HG03558 (cell line): ENCODE measurements around the gene PTPN9.

Experiments used
- ATAC-seq: cut with Tn5 transposase; IDR thresholded peaks from one replicate; pipeline ENCODE4 v1.9.1; 2021; ENCODE audit warnings: moderate number of reproducible peaks; ENCODE audit not compliant: unreplicated experiment; ENCODE audit errors: extremely low read depth

PTPN9 gene

DNA sequence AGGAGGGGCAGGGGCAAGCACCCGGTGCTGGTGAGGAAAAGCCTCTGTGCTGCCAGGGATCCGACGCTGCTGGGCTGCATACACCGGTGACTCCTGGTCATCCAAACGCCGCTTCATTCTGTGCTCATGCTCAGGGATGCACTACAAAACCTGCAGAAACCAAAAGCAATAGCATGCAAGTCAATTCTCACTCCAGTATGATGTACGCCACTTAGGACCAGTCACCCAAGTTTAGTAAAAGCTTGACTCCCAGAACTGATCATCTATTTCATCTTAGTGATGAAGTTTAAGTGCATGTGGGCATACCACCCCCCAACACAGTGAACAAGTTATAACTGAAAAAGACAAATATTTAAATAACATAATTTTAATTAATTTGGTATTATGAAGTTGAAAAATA, 148.9 kb downstream of the PTPN9 start:
- ATAC-seq = no peak

- no peak for ATAC-seq
Observed at GRCh38 chr15:75428152-75428551, 151.0 kb downstream of the PTPN9 start.

DNA sequence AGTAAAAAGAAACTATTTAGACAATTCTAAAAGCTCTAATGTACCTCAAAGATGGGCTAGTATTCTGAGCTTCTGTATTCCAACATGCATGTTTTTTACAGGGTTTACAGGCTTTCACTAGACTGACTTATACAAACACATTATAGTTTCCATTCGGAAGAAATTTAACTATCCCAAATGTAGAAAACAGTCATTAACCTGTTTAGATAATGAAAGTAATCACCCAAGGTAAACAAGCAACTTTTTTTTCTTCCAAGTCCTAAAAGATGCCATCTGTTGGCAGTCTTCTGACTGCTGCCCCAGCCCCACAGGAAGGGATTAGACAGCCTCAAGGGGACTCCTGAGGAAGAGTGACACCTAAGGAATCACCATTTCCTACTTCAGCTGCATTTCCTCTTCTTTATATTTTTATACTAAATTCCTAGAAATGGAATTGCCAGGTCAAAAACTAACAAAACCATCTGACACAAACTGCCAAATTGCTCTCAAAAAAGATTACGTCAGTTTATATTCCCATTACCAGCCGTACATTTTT, 153.1 kb downstream of the PTPN9 start:
- ATAC-seq = no peak

GRCh38 chr15:75422554-75422953, 156.6 kb downstream of the PTPN9 start:
- no peak for ATAC-seq

DNA sequence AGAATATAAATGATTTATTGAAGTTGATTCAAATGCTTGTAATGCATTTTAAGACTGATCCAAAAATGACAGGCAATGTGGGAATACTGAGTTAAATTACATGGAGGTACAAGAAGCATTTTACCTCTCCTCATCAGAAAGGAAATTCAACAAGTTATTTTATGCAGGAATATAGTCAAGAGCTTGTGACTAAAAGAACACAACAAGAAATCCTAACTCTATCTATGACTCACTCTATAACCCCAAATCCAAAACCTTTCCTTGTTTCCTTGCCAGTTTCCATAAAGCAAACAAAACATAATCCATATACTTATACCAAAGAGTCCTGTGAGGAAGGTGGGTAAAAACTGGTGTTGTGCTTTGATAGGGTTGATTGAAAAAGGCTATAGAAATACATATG, 158.4 kb downstream of the PTPN9 start:
- ATAC-seq = no peak

DNA sequence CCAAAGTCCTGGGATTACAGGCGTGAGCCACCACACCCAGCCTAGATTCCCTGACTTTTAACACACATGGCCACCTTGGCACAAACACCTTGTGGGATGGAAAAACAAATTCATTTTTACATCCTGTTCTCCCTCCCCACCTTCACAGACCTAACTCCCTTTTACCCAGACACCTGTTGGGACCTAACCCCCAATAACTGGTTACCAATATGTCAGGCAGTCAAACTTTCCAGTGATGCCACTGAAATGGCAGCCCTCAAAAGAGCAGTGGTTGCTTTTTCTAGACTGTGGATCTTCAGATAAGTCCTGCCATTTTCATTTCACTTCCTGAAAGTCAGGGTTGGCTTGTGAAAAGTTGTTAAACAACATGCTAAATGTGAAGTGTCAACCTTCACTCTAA, 162.5 kb downstream of the PTPN9 start:
- ATAC-seq = no peak
